Measurements from ENCODE around the gene CTCFL.
"Not testable (repeated sequence)": the region's sequence is repeated elsewhere in the genome, so short reads cannot be mapped to it uniquely, and the experiment has no call there.

CTCFL gene

GRCh38 chr20:57505979-57506378 lies 19.0 kb downstream of the CTCFL start:
- no peak for DNase-seq

GRCh38 chr20:57504411-57504810 lies 20.5 kb downstream of the CTCFL start:
- no peak for DNase-seq

GRCh38 chr20:57503035-57503658 lies 21.8 kb downstream of the CTCFL start:
- no peak for DNase-seq

GRCh38 chr20:57502336-57502700 lies 22.6 kb downstream of the CTCFL start:
- DNase-seq, result no peak

GRCh38 chr20:57501461-57502335 lies 23.2 kb downstream of the CTCFL start:
- no peak for DNase-seq

GRCh38 chr20:57500962-57501361 lies 24.0 kb downstream of the CTCFL start:
- no peak for DNase-seq

- DNase-seq, result no peak
These were observed 24.7 kb downstream of the CTCFL start for GRCh38 chr20:57500235-57500634.

GRCh38 chr20:57499676-57500075 lies 25.3 kb downstream of the CTCFL start:
- no peak for DNase-seq

- DNase-seq, result peak; percentile 43
These were observed 26.2 kb downstream of the CTCFL start for GRCh38 chr20:57498425-57499400.

GRCh38 chr20:57496592-57496991 lies 28.3 kb downstream of the CTCFL start:
- no peak for DNase-seq

- no peak for DNase-seq
These were observed 29.0 kb downstream of the CTCFL start for GRCh38 chr20:57495978-57496377.

- no peak for DNase-seq
These were observed 31.8 kb downstream of the CTCFL start for GRCh38 chr20:57493091-57493615.

- DNase-seq, result no peak
These were observed 33.6 kb downstream of the CTCFL start for GRCh38 chr20:57491373-57491772.

- DNase-seq, result not testable (repeated sequence)
These were observed 36.7 kb downstream of the CTCFL start for GRCh38 chr20:57488277-57488676.

GRCh38 chr20:57485770-57486169 lies 39.2 kb downstream of the CTCFL start:
- no peak for DNase-seq

- no peak for DNase-seq
These were observed 40.2 kb downstream of the CTCFL start for GRCh38 chr20:57484772-57485171.

- DNase-seq, result no peak
These were observed 41.5 kb downstream of the CTCFL start for GRCh38 chr20:57483287-57484050.

- no peak for DNase-seq
These were observed 42.1 kb downstream of the CTCFL start for GRCh38 chr20:57482796-57483195.

- no peak for DNase-seq
These were observed 42.8 kb downstream of the CTCFL start for GRCh38 chr20:57482148-57482547.

GRCh38 chr20:57481281-57481711 lies 43.6 kb downstream of the CTCFL start:
- no peak for DNase-seq

- DNase-seq, result no peak
These were observed 44.3 kb downstream of the CTCFL start for GRCh38 chr20:57480444-57481160.

Measured in stimulated activated CD4-positive, alpha-beta T cell treated with anti-CD3 and anti-CD28 coated beads, Interleukin-4, amount 100 ng/mL, for 1 hour (primary cell).